SU-DHL-6 (cell line): ENCODE results near the gene KMT2D.
"Not testable (repeated sequence)": the region's sequence is repeated elsewhere in the genome, so short reads cannot be mapped to it uniquely, and the experiment has no call there.

Experiments used
- H2AFZ ChIP-seq: fragments of 200-600 bp; sonication (generic); 2 replicates; pipeline ENCODE4 v1.6.1; 2014; ENCODE audit warnings: low read depth, mild to moderate bottlenecking, moderate library complexity, mixed read lengths, antibody characterized with exemption, low read length; ENCODE audit not compliant: severe bottlenecking
- H3F3A ChIP-seq: fragments of 200-600 bp; shearing (Covaris generic); 2 replicates; pipeline ENCODE4 v1.6.0; 2016; ENCODE audit warnings: antibody characterized with exemption, mild to moderate bottlenecking; ENCODE audit not compliant: insufficient read depth
- H3K27ac ChIP-seq: fragments of 200-600 bp; sonication (generic); 2 replicates; pipeline ENCODE4 v1.5.1; 2016; ENCODE audit warnings: low read depth, mild to moderate bottlenecking, low read length, moderate library complexity, mixed read lengths
- H3K27me3 ChIP-seq: fragments of 200-600 bp; sonication (generic), shearing (Covaris generic); 2 replicates; pipeline ENCODE4 v1.6.0; 2014; ENCODE audit warnings: mild to moderate bottlenecking, low read length
- H3K36me3 ChIP-seq: fragments of 200-600 bp; sonication (generic); 2 replicates; pipeline ENCODE4 v1.6.1; 2014; ENCODE audit warnings: mild to moderate bottlenecking, low read length, mixed read lengths
- H3K4me2 ChIP-seq: fragments of 300-600, 200-600 bp; shearing (Covaris generic), sonication (generic); 2 replicates; pipeline ENCODE4 v1.6.0; 2014; ENCODE audit warnings: low read length, low read depth, mild to moderate bottlenecking; ENCODE audit not compliant: poor library complexity, severe bottlenecking
- H3K4me3 ChIP-seq: fragments of 200-600 bp; sonication (generic); 2 replicates; pipeline ENCODE4 v1.5.1; 2014; ENCODE audit warnings: antibody characterized with exemption, low read length, mild to moderate bottlenecking, mixed read lengths; ENCODE audit not compliant: insufficient read depth, poor library complexity, severe bottlenecking
- H3K79me2 ChIP-seq: fragments of 200-600 bp; sonication (generic); 2 replicates; pipeline ENCODE4 v1.6.1; 2014; ENCODE audit warnings: mild to moderate bottlenecking, low read length, moderate library complexity; ENCODE audit not compliant: insufficient read depth
- H3K9ac ChIP-seq: fragments of 200-600 bp; sonication (generic); 2 replicates; pipeline ENCODE4 v1.7.0; 2014; ENCODE audit warnings: mild to moderate bottlenecking, low read length
- H3K9me2 ChIP-seq: fragments of 200-600 bp; sonication (generic); replicated peaks from 2 replicates; pipeline ENCODE4 v1.6.1; 2014; ENCODE audit warnings: low read length; ENCODE audit not compliant: insufficient read depth
- H3K9me3 ChIP-seq: fragments of 200-600 bp; sonication (generic); 2 replicates; pipeline ENCODE4 v1.6.1; 2014; ENCODE audit warnings: low read length, mixed read lengths; ENCODE audit not compliant: insufficient read depth
- H4K20me1 ChIP-seq: fragments of 200-600 bp; sonication (generic); 2 replicates; pipeline ENCODE4 v1.6.1; 2014; ENCODE audit warnings: low read depth, mild to moderate bottlenecking, antibody characterized with exemption, low read length, moderate library complexity, mixed read lengths
- CTCF ChIP-seq: fragments of 200-600 bp; sonication (generic); IDR thresholded peaks from one replicate; pipeline ENCODE4 v1.5.1; 2017; ENCODE audit warnings: antibody characterized with exemption, mild to moderate bottlenecking, low read length, moderate library complexity; ENCODE audit not compliant: insufficient read depth, poor library complexity, severe bottlenecking
- EZH2phosphoT487 ChIP-seq: fragments of 200-600 bp; sonication (generic), shearing (Covaris generic); conservative IDR thresholded peaks from 2 replicates; pipeline ENCODE4 v1.6.1; 2018; ENCODE audit warnings: mild to moderate bottlenecking, antibody characterized with exemption, low read length, moderate library complexity, mixed read lengths

The KMT2D gene

GRCh38 chr12:49064767-49065152, 4.2 kb upstream of the KMT2D start:
- no peaks in the 10 kb centered on the region for H3K9me2 ChIP-seq
- H3K27ac ChIP-seq: no peak overlapping the region
- H3K9ac ChIP-seq: no peak overlapping the region
- H4K20me1 ChIP-seq: no peaks in the 10 kb centered on the region
- H3K36me3 ChIP-seq: no peaks in the 10 kb centered on the region
- H3K4me2 ChIP-seq: no peak overlapping the region
- H3K9me3 ChIP-seq: no peaks in the 10 kb centered on the region
- H3F3A ChIP-seq: peaks cover 6% of the 10 kb centered on the region
- no peak overlapping the region for H3K4me3 ChIP-seq
- peaks cover 12% of the 10 kb centered on the region for H3K79me2 ChIP-seq
- no peak for TF ChIP-seq EZH2phosphoT487
- TF ChIP-seq CTCF: no peak
- H3K27me3 ChIP-seq: no peaks in the 10 kb centered on the region
- no peak overlapping the region for H2AFZ ChIP-seq

GRCh38 chr12:49061916-49062315, 1.3 kb upstream of the KMT2D start:
- H3K9ac ChIP-seq, H3F3A ChIP-seq, H3K9me3 ChIP-seq, H3K27me3 ChIP-seq, H3K4me2 ChIP-seq, H3K9me2 ChIP-seq, H2AFZ ChIP-seq, H3K27ac ChIP-seq, H3K36me3 ChIP-seq, H3K4me3 ChIP-seq: not testable (repeated sequence)
- peaks cover 40% of the 10 kb centered on the region for H3K79me2 ChIP-seq
- peaks cover 11% of the 10 kb centered on the region; the same call in 1 of the 2 replicates for H4K20me1 ChIP-seq

- H3K27ac ChIP-seq: peak overlapping the region; percentile 78
- H3F3A ChIP-seq: peaks cover 10% of the 10 kb centered on the region
- H3K9me3 ChIP-seq: no peaks in the 10 kb centered on the region
- peak overlapping the region; percentile 94 for H2AFZ ChIP-seq
- peaks cover 47% of the 10 kb centered on the region for H3K79me2 ChIP-seq
- H4K20me1 ChIP-seq: peaks cover 15% of the 10 kb centered on the region; the same call in 1 of the 2 replicates
- peak overlapping the region; percentile 98 for H3K4me3 ChIP-seq
- peak overlapping the region; percentile 96 for H3K4me2 ChIP-seq
- no peaks in the 10 kb centered on the region for H3K36me3 ChIP-seq
- H3K9me2 ChIP-seq: no peaks in the 10 kb centered on the region
- H3K27me3 ChIP-seq: no peaks in the 10 kb centered on the region
- TF ChIP-seq CTCF (no peak), EZH2phosphoT487 (no peak)
- peak overlapping the region; percentile 96 for H3K9ac ChIP-seq
Measured at GRCh38 chr12:49061157-49061650, 610 bp upstream of the KMT2D start.

- Histone ChIP-seq H3K9ac (peak overlapping the region; percentile 96), H3K79me2 (peaks cover 64% of the 10 kb centered on the region), H4K20me1 (peaks cover 15% of the 10 kb centered on the region; the same call in 1 of the 2 replicates), H2AFZ (peak overlapping the region; percentile 94), H3K9me3 (no peaks in the 10 kb centered on the region), H3K27me3 (no peaks in the 10 kb centered on the region), H3K27ac (peak overlapping the region; percentile 78), H3F3A (peaks cover 10% of the 10 kb centered on the region), H3K4me3 (peak overlapping the region; percentile 98), H3K36me3 (no peaks in the 10 kb centered on the region), H3K9me2 (no peaks in the 10 kb centered on the region), H3K4me2 (peak overlapping the region; percentile 96)
- TF ChIP-seq EZH2phosphoT487 (no peak), CTCF (no peak)
Measured at GRCh38 chr12:49059299-49060171, 1.1 kb downstream of the KMT2D start.
